Muscle of leg (tissue), 11 donors: ENCODE measurements around the gene CD226. TPM values are rescaled to one million over a fixed set of nuclear protein-coding genes. Genes with fewer than 3 reads are reported as not detected.
A peak's percentile ranks its signal among the peaks of the same experiment; 100 is the strongest.

Experiments
- DNase-seq: peaks from one replicate; pipeline ENCODE4 v3.0.0; 2013
- H3K27ac ChIP-seq: one replicate; pipeline ENCODE4 v1.5.1; 2013; ENCODE audit warnings: mild to moderate bottlenecking, low read length, control low read depth
- H3K27me3 ChIP-seq: one replicate; pipeline ENCODE4 v1.6.1; 2013; ENCODE audit warnings: low read length; ENCODE audit not compliant: control insufficient read depth, insufficient read depth
- H3K36me3 ChIP-seq: one replicate; pipeline ENCODE4 v1.6.1; 2013; ENCODE audit warnings: low read length; ENCODE audit not compliant: control insufficient read depth, insufficient read depth
- H3K4me1 ChIP-seq: one replicate; pipeline ENCODE4 v1.6.1; 2013; ENCODE audit warnings: low read length; ENCODE audit not compliant: control insufficient read depth, insufficient read depth
- H3K4me3 ChIP-seq: one replicate; pipeline ENCODE4 v1.5.1; 2013; ENCODE audit warnings: low read length, control low read depth
- H3K9me3 ChIP-seq: replicated peaks from 2 replicates; pipeline ENCODE4 v1.6.1; 2013; ENCODE audit warnings: low read depth, low read length; ENCODE audit not compliant: control insufficient read depth
- WGBS: methylation state at CpG from one replicate; pipeline ENCODE4 v1.1.5; 2013; ENCODE audit warnings: missing lambda C conversion rate; ENCODE audit not compliant: insufficient coverage; 5-methylcytosine and 5-hydroxymethylcytosine counted together
- polyA plus RNA-seq, 8 donors: library from polyadenylated mRNA; unstranded; fragments of 120-200 nt; gene quantifications; one replicate each; pipeline versions ENCODE4 v1.2.1 to v1.2.3, GENCODE V29; 2013; ENCODE audit warnings: inconsistent platforms in 1 of 8, low replicate concordance in 1 of 8; ENCODE audit not compliant: insufficient read length in 8 of 8, insufficient read depth in 1 of 8
- total RNA-seq: library from RNA; stranded (reverse); fragments of 120-200 nt; gene quantifications from one replicate; pipeline ENCODE4 v1.2.4, GENCODE V29; 2013

CD226 gene
- total and polyA plus RNA-seq, 9 donors: 0.20 to 1.0 (median 0.53) TPM

GRCh38 chr18:69957747-69958146 is 10.1 kb upstream of the CD226 start:
- Histone ChIP-seq H3K27ac (no peak overlapping the region), H3K9me3 (no peaks in the 10 kb centered on the region), H3K27me3 (no peaks in the 10 kb centered on the region), H3K4me1 (no peaks in the 10 kb centered on the region), H3K4me3 (no peak overlapping the region), H3K36me3 (no peaks in the 10 kb centered on the region)
- WGBS: 65% methylated on average over 2 of the region's 3 CpGs
- no peak for DNase-seq

GRCh38 chr18:69956665-69957620 is 9.3 kb upstream of the CD226 start:
- DNase-seq: no peak
- 49% methylated on average over 14 of the region's 20 CpGs for WGBS
- Histone ChIP-seq H3K27ac (no peak overlapping the region), H3K36me3 (no peaks in the 10 kb centered on the region), H3K27me3 (no peaks in the 10 kb centered on the region), H3K4me1 (no peaks in the 10 kb centered on the region), H3K9me3 (no peaks in the 10 kb centered on the region), H3K4me3 (no peak overlapping the region)

GRCh38 chr18:69956057-69956456 is 8.4 kb upstream of the CD226 start:
- Histone ChIP-seq H3K27ac (no peak overlapping the region), H3K4me1 (no peaks in the 10 kb centered on the region), H3K4me3 (no peak overlapping the region), H3K9me3 (no peaks in the 10 kb centered on the region), H3K27me3 (no peaks in the 10 kb centered on the region), H3K36me3 (no peaks in the 10 kb centered on the region)
- 82% methylated on average over 2 of the region's 5 CpGs for WGBS
- no peak for DNase-seq

- Histone ChIP-seq H3K27me3 (no peaks in the 10 kb centered on the region), H3K4me3 (no peak overlapping the region), H3K9me3 (no peaks in the 10 kb centered on the region), H3K4me1 (no peaks in the 10 kb centered on the region), H3K27ac (no peak overlapping the region), H3K36me3 (no peaks in the 10 kb centered on the region)
- no peak for DNase-seq
- no CpG with 5 or more reads among the region's 5 CpGs for WGBS
Measured at GRCh38 chr18:69954719-69955480, 7.2 kb upstream of the CD226 start.

DNA sequence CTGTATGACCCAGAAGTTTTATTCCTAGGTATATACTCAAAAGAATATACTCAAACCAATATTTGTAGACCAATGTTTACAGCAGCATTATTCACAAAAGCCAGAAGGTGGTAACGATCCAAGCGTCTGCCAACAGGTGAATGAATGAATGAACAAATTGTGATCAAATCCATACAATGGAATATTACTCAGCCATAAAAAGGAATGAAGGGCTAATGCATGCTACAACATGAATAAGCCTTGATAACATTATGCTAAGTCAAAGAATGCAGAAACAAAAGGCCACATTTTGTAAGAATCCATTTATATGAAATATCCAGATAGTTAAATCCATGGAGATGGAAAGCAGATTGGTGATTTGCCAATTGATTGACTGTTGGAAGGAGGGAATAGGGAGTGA is 5.5 kb upstream of the CD226 start:
- Histone ChIP-seq H3K4me3 (no peak overlapping the region), H3K36me3 (no peaks in the 10 kb centered on the region), H3K9me3 (no peaks in the 10 kb centered on the region), H3K4me1 (peaks cover 2% of the 10 kb centered on the region), H3K27me3 (no peaks in the 10 kb centered on the region), H3K27ac (no peak overlapping the region)
- no peak for DNase-seq
- WGBS: no CpG with 5 or more reads among the region's 2 CpGs

DNA sequence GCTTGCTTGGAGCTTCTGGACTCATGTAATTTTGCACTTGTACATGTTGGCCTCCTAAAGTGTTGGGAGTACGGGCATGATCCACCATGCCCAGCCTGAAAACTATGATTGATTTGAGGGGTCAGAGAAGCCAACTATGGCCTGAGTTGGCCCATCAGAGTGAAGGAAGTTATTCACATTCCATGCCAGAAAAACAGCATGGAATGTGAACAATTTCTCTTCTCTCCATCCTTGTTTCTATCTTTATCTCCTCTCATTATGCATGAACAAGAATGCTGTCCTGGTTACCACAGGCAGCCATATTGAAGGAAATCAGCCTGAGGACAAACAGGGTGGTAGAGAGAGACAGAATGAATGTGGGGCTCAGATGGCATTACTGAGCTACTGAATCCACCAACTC is 3.5 kb upstream of the CD226 start:
- peaks cover 2% of the 10 kb centered on the region for H3K4me1 ChIP-seq
- no peak for DNase-seq
- H3K27me3 ChIP-seq: no peaks in the 10 kb centered on the region
- H3K4me3 ChIP-seq: no peak overlapping the region
- H3K36me3 ChIP-seq: no peaks in the 10 kb centered on the region
- H3K27ac ChIP-seq: no peak overlapping the region
- no peaks in the 10 kb centered on the region for H3K9me3 ChIP-seq
- 40% methylated on average over 1 of the region's 1 CpG for WGBS

GRCh38 chr18:69949538-69949936 is 1.9 kb upstream of the CD226 start:
- no peaks in the 10 kb centered on the region for H3K9me3 ChIP-seq
- H3K27me3 ChIP-seq: no peaks in the 10 kb centered on the region
- no peak overlapping the region for H3K27ac ChIP-seq
- no peaks in the 10 kb centered on the region for H3K36me3 ChIP-seq
- no peak overlapping the region for H3K4me3 ChIP-seq
- WGBS: 81% methylated on average over 4 of the region's 4 CpGs
- no peak for DNase-seq
- H3K4me1 ChIP-seq: peaks cover 2% of the 10 kb centered on the region

DNA sequence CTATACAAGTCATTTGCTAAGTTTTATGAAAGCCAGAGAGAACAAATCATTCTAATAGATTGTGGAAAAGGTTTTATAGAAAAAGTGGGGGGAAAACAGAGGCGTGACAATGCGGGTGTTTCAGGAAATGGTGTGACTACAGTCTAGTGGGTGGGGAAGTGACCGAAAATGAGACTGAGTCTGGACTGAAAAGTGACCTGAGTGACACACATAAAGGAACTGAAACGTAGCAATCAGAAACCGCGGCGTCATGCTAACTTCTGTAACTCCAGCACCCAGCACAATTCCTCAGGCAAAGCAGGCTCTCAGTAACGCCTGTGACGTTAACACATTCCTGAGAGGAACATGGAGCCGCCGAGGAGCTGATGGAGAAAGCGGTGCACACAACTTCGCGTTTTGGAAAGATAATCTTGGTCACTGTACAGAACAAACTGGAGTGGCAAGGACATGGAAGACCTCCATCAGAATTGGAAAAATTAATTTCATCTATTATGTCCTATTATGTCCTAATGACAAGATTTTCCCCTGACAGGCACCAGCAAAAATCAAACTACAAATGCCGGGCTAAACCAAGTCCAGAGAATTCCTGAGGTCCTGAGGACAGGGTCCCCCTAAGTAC is 1.4 kb upstream of the CD226 start:
- H3K4me3 ChIP-seq: no peak overlapping the region
- H3K36me3 ChIP-seq: no peaks in the 10 kb centered on the region
- WGBS: 51% methylated on average over 11 of the region's 15 CpGs
- peak; percentile 48 for DNase-seq
- H3K27me3 ChIP-seq: no peaks in the 10 kb centered on the region
- peaks cover 2% of the 10 kb centered on the region for H3K4me1 ChIP-seq
- H3K9me3 ChIP-seq: no peaks in the 10 kb centered on the region
- H3K27ac ChIP-seq: no peak overlapping the region

- Histone ChIP-seq H3K4me1 (peaks cover 2% of the 10 kb centered on the region), H3K27me3 (no peaks in the 10 kb centered on the region), H3K36me3 (no peaks in the 10 kb centered on the region), H3K27ac (no peak overlapping the region), H3K4me3 (no peak overlapping the region), H3K9me3 (no peaks in the 10 kb centered on the region)
- 80% methylated on average over 1 of the region's 2 CpGs for WGBS
- no peak for DNase-seq
Measured at GRCh38 chr18:69948256-69948655, 583 bp upstream of the CD226 start.

DNA sequence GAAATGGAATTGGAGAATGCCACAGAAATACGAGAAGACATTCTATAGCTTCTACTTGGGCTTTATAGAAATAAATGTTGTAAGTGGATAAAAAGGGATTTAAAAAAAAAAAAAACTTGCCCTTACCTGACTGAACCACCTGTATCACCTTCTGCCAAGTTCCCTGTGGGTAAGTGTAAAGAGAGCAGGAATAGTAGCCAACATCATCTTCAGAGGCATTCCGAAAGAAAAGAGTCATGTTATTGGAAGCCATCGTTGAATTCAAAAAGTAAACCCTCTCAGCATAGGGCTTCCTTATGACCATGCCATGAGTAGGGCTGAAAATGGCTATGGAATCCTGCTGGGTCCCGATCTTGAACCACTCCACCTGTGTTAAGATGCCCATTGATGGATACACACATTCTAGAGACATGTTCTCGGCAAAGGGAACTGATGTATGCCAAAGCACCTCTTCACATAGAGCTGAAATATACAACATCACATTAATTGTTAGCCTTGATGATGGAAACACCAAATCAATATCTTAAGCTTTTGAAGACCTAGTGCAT is 991 bp downstream of the CD226 start:
- Histone ChIP-seq H3K36me3 (no peaks in the 10 kb centered on the region), H3K27ac (no peak overlapping the region), H3K27me3 (no peaks in the 10 kb centered on the region), H3K9me3 (no peaks in the 10 kb centered on the region), H3K4me1 (peaks cover 2% of the 10 kb centered on the region), H3K4me3 (no peak overlapping the region)
- DNase-seq: no peak
- WGBS: 89% methylated on average over 1 of the region's 5 CpGs
